ENCODE measurements around the gene ZBTB20. TPM values are rescaled to one million over a fixed set of nuclear protein-coding genes. Genes with fewer than 3 reads are reported as not detected.

ZBTB20 gene
- total and polyA plus RNA-seq, 10 donors, result 0.32 to 89.7 (median 71.8) TPM

DNA sequence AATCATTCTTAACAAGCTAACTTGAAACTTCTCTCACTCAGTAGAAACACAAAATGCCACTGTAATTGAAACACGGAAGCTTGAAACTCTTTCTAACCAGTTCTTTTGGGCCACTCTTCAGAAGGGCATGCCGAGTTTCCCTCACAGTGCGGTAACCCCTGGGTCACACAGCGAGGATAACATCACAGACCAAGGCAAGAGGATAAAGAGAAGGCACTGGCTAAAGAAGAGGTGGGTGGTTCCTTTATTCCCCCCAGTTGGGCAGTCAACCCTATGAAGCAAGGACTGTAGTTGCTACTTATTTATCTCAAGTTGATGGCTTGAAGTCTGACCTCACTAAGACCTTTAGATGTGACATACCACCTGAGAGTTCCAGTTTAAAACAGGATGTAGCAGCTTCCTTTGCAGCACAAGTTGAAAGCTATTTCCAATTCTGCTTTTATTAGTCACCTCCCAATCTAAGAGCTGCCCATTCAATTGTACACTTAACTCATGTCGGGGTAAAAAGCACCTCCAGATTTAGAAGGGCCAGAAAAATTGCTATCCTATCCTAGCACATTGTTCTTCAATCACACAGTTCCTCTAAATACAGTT lies 580.8 kb downstream of the ZBTB20 start:
- Histone ChIP-seq H3K4me3 (no peak overlapping the region), H3K4me1 (peaks cover 0 to 15% (median 0%) of the 10 kb centered on the region in 6 donors), H3K27me3 (replicated peaks in 1 of 7) (no peaks in the 10 kb centered on the region), H3K36me3 (peaks cover 0 to 5% (median 0%) of the 10 kb centered on the region in 6 donors), H3K27ac (no peak overlapping the region), H3K9me3 (no peaks in the 10 kb centered on the region)
- TF ChIP-seq POLR2AphosphoS5 (IDR thresholded peaks at IDR 0.05) (no peak), POLR2A (IDR thresholded peaks at IDR 0.05) (no peak)
- TF ChIP-seq, protein P1, sequence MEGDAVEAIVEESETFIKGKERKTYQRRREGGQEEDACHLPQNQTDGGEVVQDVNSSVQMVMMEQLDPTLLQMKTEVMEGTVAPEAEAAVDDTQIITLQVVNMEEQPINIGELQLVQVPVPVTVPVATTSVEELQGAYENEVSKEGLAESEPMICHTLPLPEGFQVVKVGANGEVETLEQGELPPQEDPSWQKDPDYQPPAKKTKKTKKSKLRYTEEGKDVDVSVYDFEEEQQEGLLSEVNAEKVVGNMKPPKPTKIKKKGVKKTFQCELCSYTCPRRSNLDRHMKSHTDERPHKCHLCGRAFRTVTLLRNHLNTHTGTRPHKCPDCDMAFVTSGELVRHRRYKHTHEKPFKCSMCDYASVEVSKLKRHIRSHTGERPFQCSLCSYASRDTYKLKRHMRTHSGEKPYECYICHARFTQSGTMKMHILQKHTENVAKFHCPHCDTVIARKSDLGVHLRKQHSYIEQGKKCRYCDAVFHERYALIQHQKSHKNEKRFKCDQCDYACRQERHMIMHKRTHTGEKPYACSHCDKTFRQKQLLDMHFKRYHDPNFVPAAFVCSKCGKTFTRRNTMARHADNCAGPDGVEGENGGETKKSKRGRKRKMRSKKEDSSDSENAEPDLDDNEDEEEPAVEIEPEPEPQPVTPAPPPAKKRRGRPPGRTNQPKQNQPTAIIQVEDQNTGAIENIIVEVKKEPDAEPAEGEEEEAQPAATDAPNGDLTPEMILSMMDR (IDR thresholded peaks at IDR 0.05 in 8 of 11, conservative IDR thresholded peaks at IDR 0.05 in 3 of 11), result no peak
- DNase-seq, result no peak
- intact Hi-C loops (cut with DNase I; ENCODE audit: low total_unique reads), result no loop called here
- WGBS, 5 donors, result 67 to 82% (median 75%) methylated on average over 5 of the region's 5 CpGs

DNA sequence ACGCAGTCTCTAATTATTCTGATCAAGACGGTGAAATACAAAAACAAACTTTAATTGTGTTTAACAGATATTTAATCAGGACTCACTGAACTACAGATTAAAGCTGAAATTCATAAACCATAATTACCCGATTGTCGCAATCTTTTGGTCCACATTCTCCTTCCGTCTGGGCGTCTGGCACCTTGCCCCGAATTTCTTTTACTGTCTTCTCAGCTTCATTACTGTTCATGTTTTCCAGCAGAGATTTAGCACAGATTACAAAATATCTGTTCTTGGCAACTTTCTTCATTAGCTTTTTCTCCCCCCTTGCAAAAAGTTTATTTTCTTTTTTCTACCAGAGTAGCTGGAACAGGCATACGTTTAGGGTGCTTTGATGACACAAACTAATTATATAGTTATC lies 581.9 kb downstream of the ZBTB20 start:
- H3K27me3 ChIP-seq (replicated peaks in 1 of 7), result no peaks in the 10 kb centered on the region
- peaks cover 0 to 15% (median 0%) of the 10 kb centered on the region in 6 donors for H3K4me1 ChIP-seq
- TF ChIP-seq POLR2A (IDR thresholded peaks at IDR 0.05), result no peak
- TF ChIP-seq POLR2AphosphoS5 (IDR thresholded peaks at IDR 0.05), result no peak
- WGBS, 5 donors, result 81 to 90% (median 89%) methylated on average over 8 of the region's 8 CpGs
- intact Hi-C loops (cut with DNase I; ENCODE audit: low total_unique reads), result no loop called here
- no peak for DNase-seq
- H3K9me3 ChIP-seq, result no peaks in the 10 kb centered on the region
- H3K4me3 ChIP-seq, result no peak overlapping the region
- H3K27ac ChIP-seq, result peak overlapping the region in 1 of 8 donors; percentile 5
- H3K36me3 ChIP-seq, result peaks cover 0 to 5% (median 0%) of the 10 kb centered on the region in 6 donors

DNA sequence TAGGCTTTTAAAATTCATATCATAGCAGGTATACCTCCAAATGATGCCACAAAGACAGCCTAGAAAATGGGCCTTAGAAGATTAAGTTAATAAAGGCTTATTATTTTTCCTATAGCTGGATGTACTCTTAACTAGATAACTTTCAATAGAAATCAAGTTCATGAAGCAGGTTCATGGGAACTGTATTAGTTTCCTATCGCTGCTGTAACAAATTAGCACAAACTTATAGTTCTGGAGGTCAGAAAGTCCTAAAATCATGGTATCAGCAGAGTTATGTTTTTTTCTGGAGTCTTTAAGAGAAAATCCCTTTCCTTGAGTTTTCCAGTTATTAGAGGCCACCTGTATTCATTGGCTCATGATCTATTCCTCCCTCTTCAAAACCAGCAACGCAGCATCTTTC lies 583.4 kb downstream of the ZBTB20 start:
- H3K9me3 ChIP-seq, result no peaks in the 10 kb centered on the region
- peaks cover 0 to 15% (median 0%) of the 10 kb centered on the region in 6 donors for H3K4me1 ChIP-seq
- 97 to 98% (median 97%) methylated on average over 2 of the region's 2 CpGs for WGBS, 5 donors
- no peak for DNase-seq
- no peaks in the 10 kb centered on the region for H3K27me3 ChIP-seq (replicated peaks in 1 of 7)
- peaks cover 0 to 5% (median 0%) of the 10 kb centered on the region in 6 donors for H3K36me3 ChIP-seq
- no peak overlapping the region for H3K27ac ChIP-seq
- intact Hi-C loops (cut with DNase I; ENCODE audit: low total_unique reads), result no loop called here
- H3K4me3 ChIP-seq, result no peak overlapping the region
- TF ChIP-seq POLR2AphosphoS5 (IDR thresholded peaks at IDR 0.05) (no peak), POLR2A (IDR thresholded peaks at IDR 0.05) (no peak)
- TF ChIP-seq, protein P1 (IDR thresholded peaks at IDR 0.05 in 8 of 11, conservative IDR thresholded peaks at IDR 0.05 in 3 of 11), result no peak

DNA sequence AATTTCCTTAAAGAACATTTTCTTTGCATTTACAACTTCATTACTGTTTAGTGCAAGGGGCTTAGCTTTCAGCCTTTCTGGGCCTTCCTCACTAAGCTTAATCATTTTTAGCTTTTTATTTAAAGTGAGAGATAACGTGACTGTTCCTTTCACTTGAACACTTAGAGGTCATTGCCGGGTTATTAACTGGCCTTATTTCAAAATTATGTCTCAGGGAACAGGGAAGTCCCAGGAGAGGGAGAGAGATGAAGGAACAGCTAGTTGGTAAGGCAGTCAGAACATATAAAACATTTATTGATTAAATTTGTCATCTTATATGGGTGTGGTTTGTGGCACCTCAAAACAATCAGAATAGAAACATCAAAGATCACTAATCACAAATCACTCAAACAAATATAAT lies 584.5 kb downstream of the ZBTB20 start:
- 58 to 78% (median 71%) methylated on average over 2 of the region's 2 CpGs for WGBS, 5 donors
- intact Hi-C loops (cut with DNase I; ENCODE audit: low total_unique reads), result no loop called here
- TF ChIP-seq, protein P1 (IDR thresholded peaks at IDR 0.05 in 8 of 11, conservative IDR thresholded peaks at IDR 0.05 in 3 of 11), result no peak
- no peak for TF ChIP-seq POLR2AphosphoS5 (IDR thresholded peaks at IDR 0.05)
- TF ChIP-seq POLR2A (IDR thresholded peaks at IDR 0.05), result no peak
- no peaks in the 10 kb centered on the region for H3K27me3 ChIP-seq (replicated peaks in 1 of 7)
- no peak for DNase-seq
- H3K27ac ChIP-seq, result peak overlapping the region in 1 of 8 donors; percentile 9
- H3K4me3 ChIP-seq, result no peak overlapping the region
- no peaks in the 10 kb centered on the region for H3K9me3 ChIP-seq
- peaks cover 0 to 5% (median 0%) of the 10 kb centered on the region in 6 donors for H3K36me3 ChIP-seq
- H3K4me1 ChIP-seq, result peaks cover 0 to 15% (median 0%) of the 10 kb centered on the region in 6 donors

Measured in spleen (tissue), 11 donors.